HG03354 (cell line): ENCODE results near the gene ZNF625.
A peak's percentile ranks its signal among the peaks of the same experiment; 100 is the strongest.

Experiments used
- ATAC-seq: cut with Tn5 transposase; IDR thresholded peaks from one replicate; pipeline ENCODE4 v1.9.1; 2021; ENCODE audit warnings: mild to moderate bottlenecking; ENCODE audit not compliant: unreplicated experiment, poor library complexity, severe bottlenecking

The ZNF625 gene

DNA sequence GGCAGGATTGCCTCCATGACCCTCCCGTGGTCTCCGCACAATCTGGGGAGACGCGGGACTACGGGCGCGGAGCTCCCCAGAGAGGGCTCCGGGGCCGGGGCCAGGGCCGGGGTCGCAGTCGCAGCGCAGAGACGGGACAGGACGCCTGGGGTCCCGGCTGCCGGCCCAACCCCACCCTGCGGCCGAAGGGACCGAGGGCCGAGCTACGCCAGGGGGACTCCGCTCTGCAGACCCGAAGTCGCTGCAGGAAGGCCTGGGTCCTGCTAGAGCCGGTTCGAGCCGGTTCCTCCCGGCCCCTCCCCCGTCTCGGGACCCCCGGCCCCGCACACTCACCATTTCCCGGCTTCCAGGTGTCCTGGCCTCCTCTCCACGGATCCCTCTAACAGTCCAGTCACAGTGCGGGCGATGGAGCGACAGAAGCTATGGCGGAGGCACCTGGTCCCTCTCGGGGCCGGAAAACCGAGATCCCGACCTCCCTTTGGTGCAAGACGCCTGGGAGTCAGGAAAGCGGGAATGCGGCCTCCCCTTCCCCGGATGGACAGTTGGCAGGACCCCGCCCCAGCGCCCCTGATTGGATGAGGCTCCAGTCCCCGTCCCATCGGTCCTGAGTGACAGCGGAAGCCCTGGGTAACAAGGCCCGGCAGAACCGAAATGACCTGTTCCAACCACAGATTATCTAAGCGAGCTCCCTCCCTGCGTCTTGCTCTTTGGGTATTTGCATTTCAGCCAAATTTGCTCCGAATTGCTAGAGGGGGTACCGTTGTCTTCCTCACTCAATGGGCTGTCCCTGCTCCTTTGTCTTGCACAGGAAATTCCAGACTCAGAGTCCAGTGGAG, at the start of gene ZNF625:
Gene ZNF625, minus strand, starts transcription at position 512 of the 836 bp plus-strand sequence. Its CDS starts 176 bp downstream, at position 336.
- peak; percentile 83 for ATAC-seq

DNA sequence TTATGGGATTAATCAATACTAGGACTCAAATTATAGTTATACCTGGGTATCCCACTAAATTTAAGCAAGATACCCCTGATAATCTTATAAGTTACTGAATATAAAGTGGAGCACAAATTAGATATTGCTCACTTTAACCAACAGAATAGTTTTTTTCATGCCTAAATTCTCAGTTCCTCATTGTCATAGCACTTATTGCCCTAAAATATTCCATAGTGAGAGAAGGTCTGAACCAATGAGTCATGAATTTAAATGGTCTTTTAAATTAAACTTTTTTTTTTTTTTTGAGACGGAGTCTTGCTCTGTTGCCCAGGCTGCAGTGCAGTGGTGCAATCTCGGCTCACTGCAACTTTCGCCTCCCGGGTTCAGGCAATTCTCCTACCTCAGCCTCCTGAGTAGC, 48.8 kb upstream of the ZNF625 start:
- no peak for ATAC-seq

DNA sequence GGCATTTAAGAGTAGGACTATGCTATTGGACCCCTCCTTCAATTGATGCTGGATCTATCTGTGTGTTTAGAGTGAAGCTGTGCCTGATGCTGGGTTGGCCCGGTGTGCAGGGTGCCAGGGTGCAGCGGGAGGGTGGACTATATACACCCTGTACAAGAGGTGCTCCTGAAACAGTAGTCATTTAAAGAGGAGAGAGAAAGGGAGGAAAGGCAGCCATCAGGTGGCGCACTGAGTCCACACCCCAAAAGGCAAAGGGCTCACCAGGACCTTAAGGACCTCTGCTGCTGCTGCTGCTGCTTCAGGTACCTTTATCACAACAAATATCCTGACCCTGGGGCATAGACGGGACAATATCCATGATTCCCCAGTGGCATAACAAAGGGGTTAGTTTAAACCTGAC, 45.7 kb upstream of the ZNF625 start:
- no peak for ATAC-seq

DNA sequence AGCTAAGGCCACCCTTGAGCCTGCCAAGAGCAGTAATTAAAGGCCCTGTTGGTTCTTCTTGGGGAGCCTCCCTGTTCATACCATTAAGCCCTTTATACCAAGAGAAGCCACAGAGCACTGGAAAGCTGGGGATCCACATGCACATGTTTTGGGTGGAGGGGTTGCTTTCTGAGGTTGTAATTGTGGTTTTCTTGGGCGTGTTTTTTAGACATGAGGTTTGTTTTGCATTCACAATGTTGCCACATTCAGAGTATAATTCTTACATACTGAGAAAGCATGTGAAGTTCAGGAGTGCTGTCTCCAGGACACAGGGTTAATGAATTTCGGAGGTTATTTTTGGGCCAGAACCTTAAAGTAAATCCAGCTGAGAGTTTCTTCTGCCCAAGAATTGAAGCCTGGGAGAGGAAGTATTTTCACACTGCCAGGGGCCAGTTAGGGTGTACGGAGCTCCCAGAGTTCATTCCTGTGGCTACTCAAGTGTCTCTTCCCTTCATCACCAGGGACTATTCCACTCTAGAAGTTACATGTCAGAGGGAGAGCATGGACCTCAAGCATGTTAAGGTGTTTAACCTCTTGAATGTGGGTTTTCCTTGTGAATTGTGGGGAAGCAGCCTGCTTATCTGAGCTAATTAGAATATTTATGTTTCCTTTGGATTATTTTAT, 43.4 kb upstream of the ZNF625 start:
- ATAC-seq = no peak

DNA sequence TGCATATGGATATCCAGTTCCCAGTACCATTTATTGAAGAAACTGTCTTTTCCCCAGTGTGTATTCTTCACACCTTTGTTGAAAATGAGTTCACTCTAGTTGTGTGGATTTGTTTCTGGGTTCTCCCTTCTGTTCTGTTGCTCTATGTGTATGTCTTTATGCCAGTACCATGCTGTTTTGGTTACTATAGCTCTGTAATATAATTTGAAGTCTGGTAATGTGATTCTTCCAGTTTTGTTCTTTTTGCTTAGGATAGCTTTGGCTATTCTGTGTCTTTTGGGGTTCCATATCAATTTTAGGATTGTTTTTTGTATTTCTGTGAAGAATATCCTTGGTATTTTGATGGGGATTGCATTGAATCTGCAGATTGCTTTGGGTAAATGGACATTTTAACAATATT, 41.6 kb upstream of the ZNF625 start:
- no peak for ATAC-seq

DNA sequence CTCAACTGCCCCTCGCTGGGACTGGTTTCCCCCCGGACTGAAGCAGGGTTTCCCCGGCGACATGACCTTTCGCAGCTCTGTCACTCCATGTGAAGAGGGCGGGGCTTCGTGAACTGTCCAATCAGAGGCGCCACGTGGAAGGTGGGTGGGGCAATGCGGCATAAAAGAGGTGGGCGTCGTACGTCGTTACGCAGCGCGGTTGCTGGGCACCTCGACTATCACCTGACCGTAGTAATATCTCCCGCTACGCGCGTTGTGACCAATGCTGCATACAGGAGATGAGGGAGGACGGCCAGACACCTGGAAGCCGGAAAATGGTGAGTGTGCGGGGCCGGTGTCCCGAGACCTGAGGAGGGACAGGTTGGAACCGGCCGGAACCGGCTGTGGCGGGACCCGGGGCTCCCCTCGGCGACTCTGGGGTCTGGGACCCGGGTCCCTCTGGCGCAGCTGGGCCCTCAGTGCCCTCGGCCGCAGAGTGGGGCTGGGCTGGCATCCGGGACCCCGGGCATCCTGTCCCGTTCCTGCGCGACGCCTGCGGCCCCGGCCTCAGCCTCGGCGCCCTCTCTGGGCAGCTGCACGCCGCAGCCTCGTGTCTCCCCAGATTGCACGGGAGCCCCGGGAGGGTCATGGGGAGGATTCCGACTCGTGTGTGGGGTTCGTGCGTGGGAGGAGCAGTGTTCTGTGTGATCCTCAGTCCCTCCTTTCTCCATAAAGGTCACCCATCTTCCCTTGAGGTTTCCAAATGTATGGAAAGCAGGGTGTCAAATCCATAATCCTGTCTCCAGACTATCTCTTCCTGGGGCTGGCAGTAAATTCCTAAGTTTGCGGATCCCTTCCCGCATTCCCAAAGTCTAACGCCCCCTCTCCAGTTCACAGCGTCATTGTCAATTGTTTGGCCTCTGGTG, 38.5 kb upstream of the ZNF625 start:
- ATAC-seq = no peak

DNA sequence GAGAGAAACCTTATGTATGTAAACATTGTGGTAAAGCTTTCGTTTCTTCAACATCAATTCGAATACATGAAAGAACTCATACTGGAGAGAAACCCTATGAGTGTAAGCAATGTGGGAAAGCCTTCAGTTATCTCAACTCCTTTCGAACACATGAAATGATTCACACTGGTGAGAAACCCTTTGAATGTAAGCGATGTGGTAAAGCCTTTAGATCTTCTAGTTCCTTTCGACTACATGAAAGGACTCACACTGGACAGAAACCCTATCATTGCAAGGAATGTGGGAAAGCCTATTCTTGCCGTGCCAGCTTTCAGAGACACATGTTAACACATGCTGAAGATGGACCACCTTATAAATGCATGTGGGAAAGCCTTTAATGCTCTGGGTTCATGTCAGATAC, 31.1 kb upstream of the ZNF625 start:
- no peak for ATAC-seq

DNA sequence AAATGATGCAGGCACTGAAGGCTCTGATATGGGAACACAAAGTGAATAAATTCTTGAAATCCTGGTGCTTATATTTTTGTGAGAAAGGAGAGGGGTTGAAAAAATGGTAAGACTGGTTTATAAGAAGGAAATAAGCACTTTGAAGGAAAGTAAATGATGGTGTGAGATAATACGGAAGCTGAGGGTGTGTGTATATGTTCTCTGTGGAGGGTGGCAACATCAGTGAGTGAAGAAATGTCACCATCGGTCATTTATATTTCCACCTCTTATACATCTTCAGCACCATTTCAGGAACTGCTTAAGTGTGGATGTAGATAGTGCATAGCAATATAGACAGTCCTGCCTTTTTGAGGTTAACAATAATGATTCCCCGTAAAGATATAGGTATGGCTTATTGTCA, 23.8 kb upstream of the ZNF625 start:
- ATAC-seq = no peak

DNA sequence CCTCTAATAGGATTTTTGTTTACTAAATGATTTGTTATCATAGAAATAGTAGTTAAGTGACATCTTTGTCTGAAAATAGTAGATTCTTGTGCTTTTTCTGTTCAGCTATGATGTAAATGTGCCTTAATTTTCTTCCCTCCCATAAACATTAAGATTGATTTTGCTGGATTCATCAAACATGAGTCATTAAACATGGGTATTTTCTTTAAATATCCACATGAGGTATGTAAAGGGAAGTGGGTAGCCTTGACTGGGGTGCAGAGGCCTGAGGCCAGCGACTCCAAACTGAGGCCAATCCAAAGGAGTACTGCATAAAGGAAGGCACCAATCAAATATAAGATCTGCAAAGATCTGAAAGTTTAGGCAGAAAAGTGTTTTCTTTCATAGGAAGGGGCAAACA, 10.1 kb upstream of the ZNF625 start:
- no peak for ATAC-seq

DNA sequence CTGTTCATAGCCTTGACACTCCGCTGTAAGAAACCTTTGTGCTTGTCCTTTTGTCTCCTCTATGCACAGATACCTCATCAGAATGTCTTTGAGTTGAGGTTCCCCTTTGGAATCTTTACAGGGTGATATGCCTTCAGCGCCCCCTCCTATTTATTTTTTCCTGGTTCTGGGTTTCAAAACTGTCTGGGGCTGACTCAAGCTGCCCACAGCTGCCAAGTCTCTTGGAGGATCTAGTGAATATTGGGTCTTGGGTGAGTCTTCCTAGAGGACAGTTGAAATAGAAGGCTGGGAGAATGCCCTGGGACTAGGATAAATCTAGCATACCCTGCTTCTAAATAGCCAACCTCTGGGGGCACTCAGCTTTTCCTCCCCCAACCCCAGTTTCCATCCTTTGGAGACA, 7.3 kb upstream of the ZNF625 start:
- no peak for ATAC-seq

DNA sequence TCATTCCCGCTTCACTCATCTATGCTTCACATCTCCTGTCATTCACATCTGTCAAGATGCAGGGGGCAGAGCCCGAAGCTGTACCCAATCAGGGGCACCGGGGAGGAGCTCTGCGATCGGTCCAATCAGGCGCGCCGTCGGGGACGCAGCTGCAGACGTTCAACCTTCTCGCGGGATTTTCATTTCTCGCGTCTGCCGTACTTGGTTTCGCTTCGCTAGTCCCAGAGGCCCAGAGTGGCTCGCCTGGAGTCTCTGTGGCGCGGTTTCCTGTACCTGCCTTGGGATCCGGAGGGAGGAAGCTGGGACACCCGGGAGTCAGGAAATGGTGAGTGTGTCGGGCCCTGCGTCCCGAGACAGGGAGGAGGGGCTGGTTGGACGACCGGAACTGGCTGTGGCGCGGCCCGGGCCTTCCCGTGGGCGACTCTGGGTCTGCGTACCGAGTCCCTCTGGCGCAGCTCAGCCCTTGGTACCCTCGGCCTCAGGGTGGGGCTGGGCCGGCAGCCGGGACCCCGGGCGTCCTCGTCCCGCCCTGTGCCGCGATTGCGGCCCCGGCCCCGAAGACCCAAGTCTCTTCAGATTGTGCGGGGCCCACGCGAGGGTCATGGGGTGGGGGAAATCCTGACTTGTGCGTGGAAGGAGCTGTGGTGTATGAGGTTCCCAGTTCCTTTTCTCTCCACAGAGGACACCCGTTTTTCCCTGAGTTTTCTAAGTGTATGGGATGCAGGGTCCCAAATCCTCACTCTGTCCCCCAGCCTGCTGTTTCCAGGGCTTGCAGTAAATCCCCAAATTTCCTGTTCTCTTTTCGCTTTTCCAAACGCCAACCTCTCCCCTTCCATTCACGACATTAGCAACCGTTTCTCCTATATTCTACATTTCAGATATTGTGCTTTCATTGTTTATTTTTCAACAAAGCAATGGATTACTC, 6.6 kb upstream of the ZNF625 start, which contains the start of gene ZNF136:
Gene ZNF136, plus strand, starts transcription at position 215 of the 925 bp plus-strand sequence. Its CDS starts 108 bp downstream, at position 323.
- ATAC-seq = peak; percentile 95

DNA sequence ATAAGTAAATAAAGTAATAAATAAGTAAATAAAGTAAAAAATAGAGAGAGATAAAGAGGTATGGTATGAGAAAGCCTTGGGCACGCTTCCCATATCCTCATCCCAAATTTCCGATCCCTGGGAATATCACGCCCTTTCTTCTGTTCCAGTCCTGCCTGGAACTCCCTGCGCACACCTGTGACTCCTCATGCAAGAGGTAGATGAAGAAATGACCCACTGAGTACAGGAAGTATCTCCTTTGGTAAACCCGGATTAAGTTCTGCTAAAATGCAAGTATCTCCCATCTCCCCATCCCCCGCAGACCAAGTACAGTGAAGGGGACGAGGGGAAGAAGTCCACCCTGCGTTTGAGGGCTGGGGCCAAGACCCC, 6.0 kb upstream of the ZNF625 start:
- no peak for ATAC-seq

DNA sequence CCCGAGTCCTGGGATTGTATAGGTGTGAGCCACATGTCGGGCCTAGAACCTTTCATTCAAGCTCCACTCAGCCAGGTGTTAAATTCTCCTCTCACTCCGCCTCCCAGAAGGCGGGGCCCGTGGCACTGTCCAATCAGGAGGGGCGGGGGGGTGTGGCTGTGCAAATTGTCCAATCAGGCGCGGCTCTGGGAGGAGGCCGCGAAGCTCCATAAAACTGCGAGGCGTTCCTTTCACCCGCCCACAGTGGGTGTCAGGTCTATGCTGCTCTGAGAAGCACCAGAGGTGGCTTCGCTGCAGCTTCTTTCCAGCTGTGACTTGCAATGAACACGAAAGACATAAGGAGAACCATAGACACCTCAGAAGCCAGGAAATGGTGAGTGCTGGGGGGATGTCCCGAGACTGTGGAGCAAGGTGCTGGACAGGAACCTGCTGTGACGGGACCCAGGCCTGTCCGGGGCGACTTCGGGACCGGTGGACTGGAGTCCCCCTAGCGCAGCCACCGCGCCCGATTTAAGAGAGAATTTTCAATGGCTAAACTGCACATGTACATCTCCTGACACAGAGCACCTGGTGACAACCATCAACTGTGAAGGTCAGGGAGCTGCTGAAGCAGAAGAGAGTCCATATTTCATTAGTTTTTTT, 3.4 kb upstream of the ZNF625 start:
- ATAC-seq = no peak

DNA sequence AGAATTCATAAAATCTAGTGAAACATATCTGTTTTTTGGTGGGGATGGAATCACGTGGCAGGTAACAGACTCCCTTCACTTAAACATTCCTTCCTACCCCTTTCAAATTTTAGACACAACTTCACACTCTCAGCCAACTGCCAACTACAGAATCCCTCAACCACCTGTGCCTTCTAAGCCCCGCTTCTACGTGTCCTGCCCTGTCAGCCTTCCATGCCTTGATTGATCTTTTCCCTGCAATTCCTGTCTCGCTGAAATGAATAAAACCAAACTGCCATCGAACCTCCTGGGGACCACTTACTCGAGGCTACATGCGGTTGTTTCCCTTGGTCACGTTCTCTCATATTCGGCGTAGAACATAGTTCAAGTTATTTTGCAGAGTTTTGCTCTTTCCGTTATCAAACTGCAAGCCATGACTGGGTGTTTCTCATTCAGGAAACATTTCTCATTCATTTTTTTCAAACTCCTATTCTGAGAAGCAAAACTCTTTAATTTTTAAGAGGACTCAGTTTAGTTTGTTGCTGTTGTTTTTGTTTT, 1.1 kb downstream of the ZNF625 start:
- ATAC-seq = no peak

DNA sequence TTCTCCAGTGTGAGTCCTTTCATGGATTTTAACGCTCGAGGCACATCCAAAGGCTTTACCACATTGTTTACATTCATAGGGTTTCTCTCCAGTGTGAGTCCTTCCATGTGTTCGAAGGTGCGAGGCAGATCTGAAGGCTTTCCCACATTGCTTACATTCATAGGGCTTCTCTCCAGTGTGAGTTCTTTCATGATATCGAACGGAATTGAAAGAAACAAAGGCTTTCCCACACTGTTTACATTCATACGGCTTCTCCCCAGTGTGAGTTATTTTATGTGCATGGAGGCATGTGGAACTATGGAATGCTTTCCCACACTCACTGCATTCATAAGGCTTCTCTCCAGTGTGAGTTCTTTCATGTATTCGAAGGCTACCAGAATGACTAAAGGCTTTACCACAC, 11.2 kb downstream of the ZNF625 start:
- ATAC-seq = no peak

DNA sequence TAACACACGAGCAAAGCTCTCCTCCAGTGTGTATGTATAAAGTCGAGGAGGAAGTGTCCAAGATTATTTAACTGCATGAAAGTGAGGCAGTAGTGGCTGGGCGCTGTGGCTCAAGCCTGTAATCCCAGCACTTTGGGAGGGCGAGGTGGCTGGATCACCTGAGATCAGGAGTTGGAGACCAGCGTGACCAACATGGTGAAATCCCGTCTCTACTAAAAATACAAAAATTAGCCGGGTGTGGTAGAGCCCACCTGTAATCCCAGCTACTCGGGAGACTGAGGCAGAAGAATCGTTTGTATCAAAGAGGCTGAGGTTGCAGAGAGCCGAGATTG, 15.2 kb downstream of the ZNF625 start:
- no peak for ATAC-seq

DNA sequence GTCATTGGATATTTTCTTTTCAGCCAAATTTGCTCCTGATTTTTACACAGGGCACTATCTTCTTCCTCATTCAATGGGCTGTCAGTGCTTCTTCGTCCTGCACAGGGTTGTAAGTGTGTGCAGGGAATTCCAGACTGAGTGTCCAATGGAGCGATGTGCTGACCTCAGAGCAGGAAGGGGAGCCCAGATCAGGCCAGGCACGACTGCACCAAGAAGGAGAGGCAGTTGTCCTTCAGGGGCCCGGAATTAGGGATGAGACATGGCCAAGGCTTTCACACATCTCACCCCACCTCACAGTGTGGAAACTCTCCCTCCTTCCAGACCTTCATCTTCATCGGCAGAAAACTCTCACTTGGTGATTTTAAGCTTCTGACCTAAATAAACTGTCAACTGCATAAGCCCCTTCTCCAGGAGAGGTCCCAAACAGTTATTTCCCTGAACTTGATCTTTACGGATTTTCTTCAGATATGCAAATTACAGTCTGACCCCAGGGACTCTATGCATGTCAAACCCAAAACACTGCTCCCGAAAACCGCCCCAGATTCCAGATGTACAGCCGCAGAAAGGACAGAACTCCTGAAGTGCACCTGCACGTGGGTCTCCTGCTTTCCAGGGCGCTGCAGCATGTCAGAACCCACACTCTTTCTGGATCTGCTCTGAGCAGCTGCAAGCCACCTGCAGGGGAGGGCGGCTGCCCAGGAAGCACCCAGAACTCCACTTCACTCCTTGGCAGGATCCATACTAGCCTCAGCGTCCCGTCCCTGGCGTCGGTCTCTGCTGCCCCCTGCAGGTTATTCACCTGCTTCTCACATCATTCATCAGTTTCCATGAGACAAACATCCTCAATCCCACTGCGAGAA, 15.8 kb downstream of the ZNF625 start:
- peak; percentile 59 for ATAC-seq
